ENCODE measurements around the gene CAPN14.

DNA sequence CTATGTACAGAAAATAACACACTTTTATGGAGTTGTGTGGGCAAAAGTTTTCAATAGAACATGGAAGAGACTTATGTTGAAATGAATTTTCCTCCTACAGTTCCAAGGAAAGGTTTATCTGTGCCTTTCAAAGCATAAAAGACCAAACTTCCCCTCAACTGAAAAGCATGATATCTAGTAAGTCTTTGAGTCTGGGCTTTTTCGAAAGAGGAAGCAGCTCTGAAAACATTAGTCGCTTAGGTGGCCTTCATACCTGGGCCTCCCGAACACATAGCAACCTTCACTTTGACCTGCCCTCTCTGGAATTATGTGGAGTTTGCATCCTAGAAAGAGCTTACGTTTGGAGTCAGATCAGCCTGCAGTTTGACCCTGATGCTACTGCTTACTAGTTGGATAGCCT is 4.8 kb upstream of the CAPN14 start:
- TF ChIP-seq, protein P1, sequence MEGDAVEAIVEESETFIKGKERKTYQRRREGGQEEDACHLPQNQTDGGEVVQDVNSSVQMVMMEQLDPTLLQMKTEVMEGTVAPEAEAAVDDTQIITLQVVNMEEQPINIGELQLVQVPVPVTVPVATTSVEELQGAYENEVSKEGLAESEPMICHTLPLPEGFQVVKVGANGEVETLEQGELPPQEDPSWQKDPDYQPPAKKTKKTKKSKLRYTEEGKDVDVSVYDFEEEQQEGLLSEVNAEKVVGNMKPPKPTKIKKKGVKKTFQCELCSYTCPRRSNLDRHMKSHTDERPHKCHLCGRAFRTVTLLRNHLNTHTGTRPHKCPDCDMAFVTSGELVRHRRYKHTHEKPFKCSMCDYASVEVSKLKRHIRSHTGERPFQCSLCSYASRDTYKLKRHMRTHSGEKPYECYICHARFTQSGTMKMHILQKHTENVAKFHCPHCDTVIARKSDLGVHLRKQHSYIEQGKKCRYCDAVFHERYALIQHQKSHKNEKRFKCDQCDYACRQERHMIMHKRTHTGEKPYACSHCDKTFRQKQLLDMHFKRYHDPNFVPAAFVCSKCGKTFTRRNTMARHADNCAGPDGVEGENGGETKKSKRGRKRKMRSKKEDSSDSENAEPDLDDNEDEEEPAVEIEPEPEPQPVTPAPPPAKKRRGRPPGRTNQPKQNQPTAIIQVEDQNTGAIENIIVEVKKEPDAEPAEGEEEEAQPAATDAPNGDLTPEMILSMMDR (IDR thresholded peaks at IDR 0.05), result no peak
- no peak for TF ChIP-seq POLR2A (IDR thresholded peaks at IDR 0.05)

Data from adrenal gland (tissue), 5 donors.